Kidney epithelial cell (primary cell): ENCODE measurements around the gene FOXG1. TPM values are rescaled to one million over a fixed set of nuclear protein-coding genes. Genes with fewer than 3 reads are reported as not detected.
A peak's percentile ranks its signal among the peaks of the same experiment; 100 is the strongest.

Experiments used
- DNase-seq: peaks from one replicate; pipeline ENCODE4 v3.0.0-alpha.2; 2010; ENCODE audit warnings: low read depth
- H3K27me3 ChIP-seq: 2 replicates; pipeline ENCODE4 v1.6.0; 2011; ENCODE audit warnings: low read length; ENCODE audit not compliant: control insufficient read depth, insufficient read depth
- H3K36me3 ChIP-seq: 2 replicates; pipeline ENCODE4 v1.5.1; 2011; ENCODE audit warnings: low read length; ENCODE audit not compliant: control insufficient read depth, insufficient read depth
- H3K4me3 ChIP-seq: 2 replicates; pipeline ENCODE4 v1.5.1; 2011; ENCODE audit warnings: low read depth, mild to moderate bottlenecking, control low read depth, low read length
- total RNA-seq: library from RNA; depleted of rRNA; stranded (reverse); fragments of >200 nt; gene quantifications from 2 replicates; pipeline ENCODE4 v1.2.3, GENCODE V29; 2015
- TF ChIP-seq, protein P1 (sequence below): IDR thresholded peaks from 2 replicates; pipeline ENCODE4 v1.5.1; 2011; ENCODE audit warnings: mild to moderate bottlenecking, moderate library complexity, low read length, control low read depth, inconsistent platforms; ENCODE audit not compliant: insufficient read depth, poor library complexity, severe bottlenecking

FOXG1 gene
- total RNA-seq, 1 donor from 2014 or later: 0.17 TPM

DNA sequence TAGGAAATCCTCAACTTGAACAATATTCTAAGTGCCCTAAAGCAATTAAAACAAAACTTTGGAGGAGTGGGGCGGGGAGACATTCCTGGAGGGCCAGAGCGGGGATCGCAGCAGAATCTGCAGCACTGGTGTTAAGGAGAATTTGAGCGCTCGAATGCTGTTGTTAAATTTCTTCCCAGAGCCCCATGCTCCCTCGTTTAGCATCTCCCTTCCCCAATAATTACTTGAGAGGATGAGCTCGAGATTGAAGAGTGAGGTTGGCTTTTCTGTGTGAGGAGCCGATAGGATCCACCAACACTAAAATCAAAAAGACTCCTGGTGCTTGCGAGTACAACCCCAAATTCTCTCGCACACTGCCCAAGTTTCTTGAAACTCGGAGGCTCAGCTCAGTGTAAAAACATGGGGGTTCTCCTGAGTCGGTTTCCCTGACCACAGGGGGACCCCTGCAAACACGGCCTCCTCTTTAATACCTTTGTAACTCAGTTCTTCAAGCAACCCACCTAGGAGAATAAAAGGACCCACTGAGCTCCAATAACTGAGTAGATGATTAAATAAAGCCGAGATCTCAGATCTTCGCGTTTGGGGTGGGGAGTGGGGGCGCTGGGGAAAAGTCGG lies 10.2 kb upstream of the FOXG1 start:
- Histone ChIP-seq H3K36me3 (no peaks in the 10 kb centered on the region), H3K27me3 (peaks cover 66% of the 10 kb centered on the region), H3K4me3 (no peak overlapping the region)
- TF ChIP-seq, protein P1, sequence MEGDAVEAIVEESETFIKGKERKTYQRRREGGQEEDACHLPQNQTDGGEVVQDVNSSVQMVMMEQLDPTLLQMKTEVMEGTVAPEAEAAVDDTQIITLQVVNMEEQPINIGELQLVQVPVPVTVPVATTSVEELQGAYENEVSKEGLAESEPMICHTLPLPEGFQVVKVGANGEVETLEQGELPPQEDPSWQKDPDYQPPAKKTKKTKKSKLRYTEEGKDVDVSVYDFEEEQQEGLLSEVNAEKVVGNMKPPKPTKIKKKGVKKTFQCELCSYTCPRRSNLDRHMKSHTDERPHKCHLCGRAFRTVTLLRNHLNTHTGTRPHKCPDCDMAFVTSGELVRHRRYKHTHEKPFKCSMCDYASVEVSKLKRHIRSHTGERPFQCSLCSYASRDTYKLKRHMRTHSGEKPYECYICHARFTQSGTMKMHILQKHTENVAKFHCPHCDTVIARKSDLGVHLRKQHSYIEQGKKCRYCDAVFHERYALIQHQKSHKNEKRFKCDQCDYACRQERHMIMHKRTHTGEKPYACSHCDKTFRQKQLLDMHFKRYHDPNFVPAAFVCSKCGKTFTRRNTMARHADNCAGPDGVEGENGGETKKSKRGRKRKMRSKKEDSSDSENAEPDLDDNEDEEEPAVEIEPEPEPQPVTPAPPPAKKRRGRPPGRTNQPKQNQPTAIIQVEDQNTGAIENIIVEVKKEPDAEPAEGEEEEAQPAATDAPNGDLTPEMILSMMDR: no peak
- DNase-seq: no peak

DNA sequence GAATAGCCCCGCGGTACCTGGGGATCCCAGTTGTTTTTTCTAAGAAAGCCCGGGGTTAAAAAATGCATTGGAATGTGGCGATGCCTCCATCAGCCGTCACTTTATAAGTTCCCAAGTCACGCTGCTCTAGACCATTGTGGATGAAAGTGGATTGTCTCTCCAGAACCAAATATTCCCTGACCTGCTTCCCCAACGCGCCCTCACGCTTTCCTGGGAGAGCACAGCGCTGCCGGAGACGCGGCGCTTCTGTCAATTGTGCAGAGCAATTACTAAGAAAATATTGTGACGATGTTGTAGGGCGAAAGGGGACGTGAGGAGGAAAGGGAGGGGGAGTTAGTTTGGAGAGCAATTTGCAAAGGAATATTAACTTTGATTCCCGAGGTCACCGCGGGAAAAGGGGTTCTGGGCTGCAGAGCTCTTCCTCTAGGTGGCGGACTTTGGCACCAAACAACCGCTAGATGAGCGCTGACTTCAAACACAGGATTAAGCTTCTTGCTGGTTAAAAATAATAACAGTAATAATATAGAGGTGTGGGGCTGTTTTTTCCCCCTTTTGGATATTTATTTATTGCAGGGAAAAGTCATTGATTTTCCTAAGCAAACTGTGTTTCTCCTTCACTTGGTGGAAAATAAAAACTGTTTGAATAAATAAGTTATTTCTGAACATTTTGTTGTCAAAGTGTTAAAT lies 9.6 kb upstream of the FOXG1 start:
- Histone ChIP-seq H3K36me3 (no peaks in the 10 kb centered on the region), H3K27me3 (peaks cover 73% of the 10 kb centered on the region), H3K4me3 (no peak overlapping the region)
- TF ChIP-seq, protein P1: peak; percentile 77
- DNase-seq: no peak

DNA sequence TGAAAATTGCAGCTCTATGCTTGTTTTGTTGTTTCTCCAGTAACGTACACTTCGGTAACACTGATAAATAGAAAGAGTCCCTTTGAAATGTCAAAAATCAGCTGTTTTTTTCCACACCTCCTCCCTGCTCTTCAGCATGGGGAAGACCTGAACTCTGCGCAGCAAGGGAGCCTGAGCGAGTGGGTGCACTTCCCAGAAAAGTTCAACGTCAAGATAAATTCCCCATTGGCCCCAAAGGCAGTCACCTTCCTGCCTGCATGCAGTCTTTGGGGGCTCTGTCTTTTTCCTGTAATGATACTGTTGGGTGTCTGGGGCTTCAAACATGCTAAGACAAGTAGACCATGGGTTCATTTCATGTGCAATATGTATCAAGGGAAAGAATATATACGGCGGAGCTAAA lies 8.8 kb upstream of the FOXG1 start:
- TF ChIP-seq, protein P1: no peak
- Histone ChIP-seq H3K27me3 (peaks cover 80% of the 10 kb centered on the region), H3K36me3 (no peaks in the 10 kb centered on the region), H3K4me3 (no peak overlapping the region)
- no peak for DNase-seq

DNA sequence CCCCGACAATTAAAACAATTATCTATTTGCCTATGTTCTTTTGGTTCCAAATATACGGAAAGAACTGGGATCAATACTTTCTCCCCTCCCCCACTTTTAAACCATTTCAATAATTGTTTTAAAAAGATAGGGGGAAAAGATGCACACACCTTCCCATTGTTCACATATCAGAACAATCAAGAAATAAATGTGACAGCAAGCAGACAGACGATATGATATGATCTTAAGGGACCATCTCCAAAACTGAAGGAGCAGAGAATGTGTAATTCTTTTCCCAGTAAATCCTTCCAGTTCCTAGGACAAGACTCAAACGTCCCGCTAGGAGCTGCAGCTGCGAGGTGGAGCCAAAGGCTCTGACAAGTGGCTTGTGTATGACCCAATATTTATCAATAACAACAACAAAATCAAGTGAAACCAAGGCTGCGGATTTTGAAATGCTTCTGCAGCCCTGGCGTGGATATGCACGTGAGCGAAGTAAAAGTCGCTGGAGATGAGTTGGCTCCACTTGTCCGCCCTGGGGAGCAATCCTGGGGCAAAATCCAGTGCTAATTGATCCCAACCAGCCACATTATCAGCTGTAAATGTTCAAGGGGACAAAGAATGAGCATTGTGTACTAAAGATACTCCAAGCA lies 8.2 kb upstream of the FOXG1 start:
- peaks cover 83% of the 10 kb centered on the region for H3K27me3 ChIP-seq
- no peaks in the 10 kb centered on the region for H3K36me3 ChIP-seq
- TF ChIP-seq, protein P1: no peak
- H3K4me3 ChIP-seq: no peak overlapping the region
- DNase-seq: no peak

DNA sequence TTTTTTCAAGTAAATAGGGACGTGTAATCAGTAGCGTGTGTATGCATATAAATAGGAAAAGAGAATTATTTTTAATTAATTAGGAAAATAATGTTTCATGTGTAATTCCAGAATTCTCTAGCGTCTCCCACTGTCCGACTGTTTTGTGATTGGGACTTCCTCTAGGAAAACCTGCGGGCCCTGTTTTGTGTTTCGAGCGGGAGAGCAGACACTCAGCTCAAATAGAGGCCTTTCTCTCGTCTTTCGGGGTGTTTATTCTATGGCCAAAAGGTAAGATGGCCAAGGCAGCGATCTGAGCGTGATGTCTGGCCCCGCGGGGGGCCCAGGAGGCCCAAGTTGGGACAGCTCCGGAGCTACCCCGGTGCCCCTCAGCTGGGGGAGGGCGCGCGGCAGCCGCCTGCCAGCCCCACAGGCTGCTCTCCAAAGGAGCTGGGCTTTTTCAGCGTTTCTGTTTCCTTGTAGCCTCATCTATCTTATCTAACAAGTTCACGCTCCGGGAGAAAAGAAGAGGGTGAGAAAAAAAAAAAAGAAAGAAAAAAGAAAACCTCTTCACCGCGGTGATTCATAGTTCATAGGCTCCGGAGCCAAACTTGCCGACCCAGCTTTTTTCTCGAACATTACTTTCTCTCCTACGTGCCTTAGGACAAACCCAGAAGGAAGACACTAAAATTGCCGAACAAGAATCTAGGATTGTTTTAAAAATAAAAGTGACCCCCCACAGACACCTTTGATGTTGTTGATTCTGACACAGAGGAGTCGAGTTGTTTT lies 7.5 kb upstream of the FOXG1 start:
- Histone ChIP-seq H3K36me3 (no peaks in the 10 kb centered on the region), H3K4me3 (no peak overlapping the region), H3K27me3 (peaks cover 85% of the 10 kb centered on the region)
- no peak for DNase-seq
- TF ChIP-seq, protein P1: no peak
